C4-2B (cell line): ENCODE results near the gene HBG2.
"Not testable (repeated sequence)": the region's sequence is repeated elsewhere in the genome, so short reads cannot be mapped to it uniquely, and the experiment has no call there.

Source experiments
- H3K27ac ChIP-seq: fragments of 450-650 bp; 2 replicates; pipeline ENCODE4 v1.5.1; 2017
- ZFX ChIP-seq: fragments of 450-650 bp; IDR thresholded peaks from 2 replicates; pipeline ENCODE4 v1.6.1; 2017
- TF ChIP-seq, protein P1 (sequence below): fragments of 450-650 bp; conservative IDR thresholded peaks from 2 replicates; pipeline ENCODE4 v1.5.1; 2017; ENCODE audit warnings: mild to moderate bottlenecking

Gene HBG2

DNA sequence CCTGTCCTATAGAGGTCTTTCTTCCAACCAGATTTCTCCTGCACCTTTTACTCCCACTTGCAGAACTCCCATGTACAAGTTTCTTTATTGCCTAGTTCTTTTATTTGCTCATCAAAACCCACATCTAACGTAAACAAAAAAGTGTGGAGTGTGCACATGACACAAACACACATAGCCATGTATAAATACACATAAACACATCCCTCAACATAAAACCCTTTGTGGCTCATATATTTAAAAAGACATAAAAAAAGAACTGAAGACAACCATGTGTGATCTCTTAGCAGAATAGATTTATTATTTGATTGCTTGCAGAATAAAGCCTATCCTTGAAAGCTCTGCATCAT lies 1.7 kb downstream of the HBG2 start:
- TF ChIP-seq ZFX, result no peak
- TF ChIP-seq, protein P1, sequence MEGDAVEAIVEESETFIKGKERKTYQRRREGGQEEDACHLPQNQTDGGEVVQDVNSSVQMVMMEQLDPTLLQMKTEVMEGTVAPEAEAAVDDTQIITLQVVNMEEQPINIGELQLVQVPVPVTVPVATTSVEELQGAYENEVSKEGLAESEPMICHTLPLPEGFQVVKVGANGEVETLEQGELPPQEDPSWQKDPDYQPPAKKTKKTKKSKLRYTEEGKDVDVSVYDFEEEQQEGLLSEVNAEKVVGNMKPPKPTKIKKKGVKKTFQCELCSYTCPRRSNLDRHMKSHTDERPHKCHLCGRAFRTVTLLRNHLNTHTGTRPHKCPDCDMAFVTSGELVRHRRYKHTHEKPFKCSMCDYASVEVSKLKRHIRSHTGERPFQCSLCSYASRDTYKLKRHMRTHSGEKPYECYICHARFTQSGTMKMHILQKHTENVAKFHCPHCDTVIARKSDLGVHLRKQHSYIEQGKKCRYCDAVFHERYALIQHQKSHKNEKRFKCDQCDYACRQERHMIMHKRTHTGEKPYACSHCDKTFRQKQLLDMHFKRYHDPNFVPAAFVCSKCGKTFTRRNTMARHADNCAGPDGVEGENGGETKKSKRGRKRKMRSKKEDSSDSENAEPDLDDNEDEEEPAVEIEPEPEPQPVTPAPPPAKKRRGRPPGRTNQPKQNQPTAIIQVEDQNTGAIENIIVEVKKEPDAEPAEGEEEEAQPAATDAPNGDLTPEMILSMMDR, result no peak
- no peak overlapping the region for H3K27ac ChIP-seq

DNA sequence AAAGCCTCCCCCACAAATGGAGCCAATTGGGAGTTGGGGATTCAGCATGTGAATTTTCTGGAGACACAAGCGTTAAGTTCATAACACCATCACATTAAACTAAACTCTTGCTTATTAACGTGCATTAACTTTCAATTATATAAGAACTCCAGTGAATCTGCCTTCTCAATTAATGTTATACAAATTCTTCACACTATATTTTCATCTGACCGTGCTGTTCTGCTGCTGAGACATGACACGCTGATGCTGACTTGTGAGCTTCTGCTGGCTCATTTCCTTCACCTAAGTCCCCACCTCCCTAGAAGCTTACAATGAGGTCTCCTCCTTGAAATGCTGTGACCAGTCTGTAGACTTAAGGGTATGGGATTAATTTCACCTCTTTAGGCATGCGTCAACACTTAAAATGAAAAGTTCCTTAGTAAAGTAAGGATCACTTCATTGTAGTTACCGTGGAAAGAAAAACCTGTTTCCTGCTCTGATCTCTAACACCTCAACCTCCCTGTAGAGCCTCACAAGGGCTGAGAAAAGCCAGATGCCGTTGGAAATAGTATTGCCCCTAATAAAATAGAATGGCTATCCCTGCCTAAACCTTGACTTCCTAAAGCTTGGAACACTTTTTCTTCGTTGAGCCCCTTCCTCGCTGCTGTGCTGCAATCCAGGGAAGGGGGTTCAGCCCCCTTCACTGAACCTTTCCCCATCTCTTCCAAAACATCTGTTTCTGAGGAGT lies 2.2 kb downstream of the HBG2 start:
- no peak overlapping the region for H3K27ac ChIP-seq
- TF ChIP-seq ZFX, result no peak
- TF ChIP-seq, protein P1, result no peak

GRCh38 chr11:5251746-5252145 lies 2.8 kb downstream of the HBG2 start:
- TF ChIP-seq, protein P1, result no peak
- TF ChIP-seq ZFX, result no peak
- H3K27ac ChIP-seq, result no peak overlapping the region

GRCh38 chr11:5250543-5251204 lies 3.9 kb downstream of the HBG2 start:
- TF ChIP-seq ZFX, result no peak
- TF ChIP-seq, protein P1, result no peak
- no peak overlapping the region for H3K27ac ChIP-seq

- H3K27ac ChIP-seq, result not testable (repeated sequence)
These were observed 4.7 kb downstream of the HBG2 start, which contains the start of gene HBG1 for GRCh38 chr11:5249807-5250396. Gene HBG1, minus strand, starts transcription at chr11:5249857. Its CDS starts 53 bp downstream, at chr11:5249804.

GRCh38 chr11:5248498-5248897 lies 6.1 kb downstream of the HBG2 start:
- H3K27ac ChIP-seq, result not testable (repeated sequence)

GRCh38 chr11:5247472-5248192 lies 6.9 kb downstream of the HBG2 start:
- TF ChIP-seq, protein P1, result no peak
- no peak for TF ChIP-seq ZFX
- H3K27ac ChIP-seq, result no peak overlapping the region

DNA sequence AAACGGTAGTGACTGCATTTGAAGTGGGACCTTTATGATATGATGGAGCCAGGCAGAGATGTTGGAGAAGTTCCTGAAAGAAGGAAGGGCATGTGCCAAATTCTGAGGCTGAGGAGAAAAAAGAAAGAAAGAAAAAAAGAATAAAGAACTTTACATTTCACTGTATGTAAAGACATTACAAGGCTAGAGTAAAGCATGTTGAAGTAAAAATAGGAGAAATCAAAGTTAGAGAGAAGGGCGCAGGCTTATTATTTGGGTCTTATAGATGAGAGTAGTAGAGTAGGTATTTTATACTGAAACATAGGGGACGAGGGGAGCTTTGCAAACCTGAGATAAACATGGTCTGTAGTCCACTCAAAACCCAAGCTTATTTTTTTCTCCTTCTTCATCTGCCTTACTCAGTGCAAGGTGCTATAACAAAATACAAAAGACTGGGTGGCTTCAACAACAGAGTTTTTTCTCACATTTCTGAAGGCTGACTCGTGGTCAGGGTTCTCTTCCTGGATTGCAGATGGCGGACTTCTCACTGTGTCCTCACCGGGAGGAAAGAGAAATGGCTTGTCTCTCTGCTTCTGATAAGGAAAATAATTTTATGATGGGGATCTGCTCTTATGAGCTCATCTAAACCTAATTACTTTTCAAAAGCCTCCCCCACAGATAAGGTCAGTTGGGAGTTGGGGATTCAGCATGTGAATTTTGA lies 7.7 kb downstream of the HBG2 start:
- TF ChIP-seq, protein P1, result no peak
- TF ChIP-seq ZFX, result no peak
- no peak overlapping the region for H3K27ac ChIP-seq
